ENCODE measurements around the gene DOCK1.

DNA sequence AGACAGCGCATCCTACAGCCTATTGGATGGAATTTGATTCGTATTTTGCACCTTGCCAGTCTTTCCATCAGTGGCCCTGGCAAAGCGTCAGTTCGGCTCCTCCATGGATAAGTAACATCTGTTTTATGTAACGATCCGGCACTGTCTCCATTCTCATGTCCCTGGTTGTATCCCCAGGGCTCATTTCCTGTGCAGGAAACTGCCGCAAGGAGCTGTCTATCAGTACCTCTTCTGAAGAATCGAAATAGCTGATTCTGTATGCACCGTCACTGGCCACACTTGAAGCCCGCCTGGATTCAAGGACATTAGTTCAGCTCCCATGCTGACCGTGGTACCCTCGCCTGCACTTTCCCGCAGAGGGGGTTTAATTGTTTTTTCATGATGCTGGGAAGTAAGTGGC is 590.8 kb downstream of the DOCK1 start:
- TF ChIP-seq, protein P1, sequence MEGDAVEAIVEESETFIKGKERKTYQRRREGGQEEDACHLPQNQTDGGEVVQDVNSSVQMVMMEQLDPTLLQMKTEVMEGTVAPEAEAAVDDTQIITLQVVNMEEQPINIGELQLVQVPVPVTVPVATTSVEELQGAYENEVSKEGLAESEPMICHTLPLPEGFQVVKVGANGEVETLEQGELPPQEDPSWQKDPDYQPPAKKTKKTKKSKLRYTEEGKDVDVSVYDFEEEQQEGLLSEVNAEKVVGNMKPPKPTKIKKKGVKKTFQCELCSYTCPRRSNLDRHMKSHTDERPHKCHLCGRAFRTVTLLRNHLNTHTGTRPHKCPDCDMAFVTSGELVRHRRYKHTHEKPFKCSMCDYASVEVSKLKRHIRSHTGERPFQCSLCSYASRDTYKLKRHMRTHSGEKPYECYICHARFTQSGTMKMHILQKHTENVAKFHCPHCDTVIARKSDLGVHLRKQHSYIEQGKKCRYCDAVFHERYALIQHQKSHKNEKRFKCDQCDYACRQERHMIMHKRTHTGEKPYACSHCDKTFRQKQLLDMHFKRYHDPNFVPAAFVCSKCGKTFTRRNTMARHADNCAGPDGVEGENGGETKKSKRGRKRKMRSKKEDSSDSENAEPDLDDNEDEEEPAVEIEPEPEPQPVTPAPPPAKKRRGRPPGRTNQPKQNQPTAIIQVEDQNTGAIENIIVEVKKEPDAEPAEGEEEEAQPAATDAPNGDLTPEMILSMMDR (IDR thresholded peaks at IDR 0.05 in 4 of 5, conservative IDR thresholded peaks at IDR 0.05 in 1 of 5): no peak
- no peak for TF ChIP-seq POLR2A (IDR thresholded peaks at IDR 0.05)

All from gastrocnemius medialis (tissue), 4 donors.